T-helper 1 cell treated with Interleukin-12 subunit alpha and Interleukin-12 subunit beta and Interleukin-4 antibody, amounts not matched to agents 30 ng/mL and 1 ng/mL, for 36 hours (primary cell): ENCODE results near the gene LAS1L. TPM values are rescaled to one million over a fixed set of nuclear protein-coding genes. Genes with fewer than 3 reads are reported as not detected.
"Not testable (repeated sequence)": the region's sequence is repeated elsewhere in the genome, so short reads cannot be mapped to it uniquely, and the experiment has no call there.

Experiments
- intact Hi-C: fragments of 100-400 bp; cut with micrococcal nuclease; formaldehyde crosslinking; loops from one replicate; pipeline ENCODE4 v1.15.1; 2024
- total RNA-seq: library from RNA; stranded (reverse); gene quantifications from 2 replicates; pipeline ENCODE4 v1.2.3, GENCODE V29; 2022

Gene LAS1L
- total RNA-seq, 1 donor from 2014 or later: 41.2 TPM

GRCh38 chrX:65518980-65519379 is 15.6 kb downstream of the LAS1L start:
- intact Hi-C loops: not testable (repeated sequence)

- intact Hi-C loops: no loop called here
Observed at GRCh38 chrX:65517923-65518322, 16.7 kb downstream of the LAS1L start.

GRCh38 chrX:65516756-65517155 is 17.8 kb downstream of the LAS1L start:
- intact Hi-C loops: no loop called here

- intact Hi-C loops: no loop called here
Observed at GRCh38 chrX:65513610-65514009, 21.0 kb downstream of the LAS1L start.

GRCh38 chrX:65509400-65509799 is 25.2 kb downstream of the LAS1L start:
- intact Hi-C loops: no loop called here

- intact Hi-C loops: no loop called here
Observed at GRCh38 chrX:65508851-65509250, 25.7 kb downstream of the LAS1L start.

- intact Hi-C loops: no loop called here
Observed at GRCh38 chrX:65502618-65503017, 32.0 kb downstream of the LAS1L start.

GRCh38 chrX:65493431-65493830 is 41.2 kb downstream of the LAS1L start:
- intact Hi-C loops: no loop called here

GRCh38 chrX:65491620-65492019 is 43.0 kb downstream of the LAS1L start:
- intact Hi-C loops: no loop called here

GRCh38 chrX:65488495-65488894 is 46.1 kb downstream of the LAS1L start:
- intact Hi-C loops: no loop called here

GRCh38 chrX:65480960-65481359 is 53.6 kb downstream of the LAS1L start:
- intact Hi-C loops: no loop called here

- intact Hi-C loops: not testable (repeated sequence)
Observed at GRCh38 chrX:65479102-65479501, 55.5 kb downstream of the LAS1L start.

GRCh38 chrX:65476564-65476963 is 58.0 kb downstream of the LAS1L start:
- intact Hi-C loops: no loop called here

GRCh38 chrX:65463550-65463949 is 71.0 kb downstream of the LAS1L start:
- intact Hi-C loops: no loop called here

Other genes with a start within 250 kb of the LAS1L start
- 657 and 670 TPM in 2 replicates for gene MSN, start 132.9 kb upstream of the LAS1L start, total RNA-seq